HG03135 (cell line): ENCODE measurements around the gene AKT1.
"Not testable (repeated sequence)": the region's sequence is repeated elsewhere in the genome, so short reads cannot be mapped to it uniquely, and the experiment has no call there.

Source experiments
- ATAC-seq: cut with Tn5 transposase; IDR thresholded peaks from one replicate; pipeline ENCODE4 v1.9.1; 2021; ENCODE audit warnings: mild to moderate bottlenecking, moderate library complexity; ENCODE audit not compliant: unreplicated experiment

AKT1 gene

GRCh38 chr14:104741803-104742251 is 53.7 kb downstream of the AKT1 start:
- no peak for ATAC-seq

- ATAC-seq, result no peak
Observed at GRCh38 chr14:104741108-104741802, 54.3 kb downstream of the AKT1 start.

GRCh38 chr14:104739546-104740516 is 55.7 kb downstream of the AKT1 start:
- ATAC-seq, result no peak

- ATAC-seq, result no peak
Observed at GRCh38 chr14:104739026-104739425, 56.5 kb downstream of the AKT1 start.

- no peak for ATAC-seq
Observed at GRCh38 chr14:104738375-104739019, 57.1 kb downstream of the AKT1 start.

GRCh38 chr14:104735830-104736642 is 59.5 kb downstream of the AKT1 start:
- no peak for ATAC-seq

GRCh38 chr14:104734991-104735779 is 60.4 kb downstream of the AKT1 start:
- ATAC-seq, result no peak

GRCh38 chr14:104734601-104734990 is 61.0 kb downstream of the AKT1 start:
- no peak for ATAC-seq

- ATAC-seq, result no peak
Observed at GRCh38 chr14:104734051-104734587, 61.4 kb downstream of the AKT1 start.

- ATAC-seq, result no peak
Observed at GRCh38 chr14:104732931-104733681, 62.4 kb downstream of the AKT1 start.

GRCh38 chr14:104732355-104732804 is 63.2 kb downstream of the AKT1 start:
- ATAC-seq, result no peak

GRCh38 chr14:104731320-104732294 is 63.9 kb downstream of the AKT1 start:
- no peak for ATAC-seq

- no peak for ATAC-seq
Observed at GRCh38 chr14:104730487-104730886, 65.1 kb downstream of the AKT1 start.

GRCh38 chr14:104729835-104730181 is 65.7 kb downstream of the AKT1 start:
- no peak for ATAC-seq

GRCh38 chr14:104729176-104729834 is 66.2 kb downstream of the AKT1 start:
- not testable (repeated sequence) for ATAC-seq

- no peak for ATAC-seq
Observed at GRCh38 chr14:104728631-104729030, 66.9 kb downstream of the AKT1 start.
